ENCODE data around the gene HIVEP1.

- TF ChIP-seq ZNF274 (IDR thresholded peaks at IDR 0.05; ENCODE audit: low read depth, low read length) (no peak), SUZ12 (IDR thresholded peaks at IDR 0.05; ENCODE audit: extremely low read depth, insufficient read depth, insufficient read length) (no peak), YY1 (IDR thresholded peaks at IDR 0.05; ENCODE audit: insufficient read depth, insufficient read length) (no peak)
These were observed 122.5 kb downstream of the HIVEP1 start for GRCh38 chr6:12134581-12134980.
